Thyroid gland (tissue), 4 donors: ENCODE results near the gene DGCR8.

ENCODE experiments used
- POLR2A ChIP-seq, 2 donors: fragments of 450-650 bp; IDR thresholded peaks; one replicate each; pipeline ENCODE4 v1.6.1; 2017; ENCODE audit warnings: antibody characterized with exemption in 2 of 2, mild to moderate bottlenecking in 2 of 2, moderate library complexity in 1 of 2
- TF ChIP-seq, protein P1 (sequence below), 6 experiments: fragments of 200-600 bp in 3 of 6; fragments of 450-650 bp in 3 of 6; sonication (generic) in 3 of 6; IDR thresholded peaks; one replicate each; pipeline ENCODE4 v1.5.1; 2016 to 2019; ENCODE audit warnings: antibody characterized with exemption in 6 of 6, mild to moderate bottlenecking in 2 of 6, inconsistent platforms in 1 of 6, moderate library complexity in 1 of 6

DNA sequence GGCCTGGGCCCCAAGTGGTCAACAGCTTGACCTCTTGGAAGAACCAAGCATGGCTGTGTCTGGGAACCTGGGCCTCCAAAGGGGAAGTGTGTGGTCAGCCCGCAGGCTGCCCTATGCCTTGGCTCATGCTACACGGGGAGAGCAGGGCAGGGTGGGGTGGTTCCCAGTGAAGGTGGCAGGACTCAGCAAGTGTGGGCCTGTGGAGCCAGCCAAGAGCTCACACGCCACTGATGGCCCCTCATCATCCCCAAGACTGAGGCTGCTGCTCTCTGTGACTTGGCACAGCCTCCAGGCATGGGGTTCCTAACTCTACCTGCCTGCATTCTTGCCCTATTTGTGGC is 15.9 kb upstream of the DGCR8 start:
- TF ChIP-seq, protein P1, sequence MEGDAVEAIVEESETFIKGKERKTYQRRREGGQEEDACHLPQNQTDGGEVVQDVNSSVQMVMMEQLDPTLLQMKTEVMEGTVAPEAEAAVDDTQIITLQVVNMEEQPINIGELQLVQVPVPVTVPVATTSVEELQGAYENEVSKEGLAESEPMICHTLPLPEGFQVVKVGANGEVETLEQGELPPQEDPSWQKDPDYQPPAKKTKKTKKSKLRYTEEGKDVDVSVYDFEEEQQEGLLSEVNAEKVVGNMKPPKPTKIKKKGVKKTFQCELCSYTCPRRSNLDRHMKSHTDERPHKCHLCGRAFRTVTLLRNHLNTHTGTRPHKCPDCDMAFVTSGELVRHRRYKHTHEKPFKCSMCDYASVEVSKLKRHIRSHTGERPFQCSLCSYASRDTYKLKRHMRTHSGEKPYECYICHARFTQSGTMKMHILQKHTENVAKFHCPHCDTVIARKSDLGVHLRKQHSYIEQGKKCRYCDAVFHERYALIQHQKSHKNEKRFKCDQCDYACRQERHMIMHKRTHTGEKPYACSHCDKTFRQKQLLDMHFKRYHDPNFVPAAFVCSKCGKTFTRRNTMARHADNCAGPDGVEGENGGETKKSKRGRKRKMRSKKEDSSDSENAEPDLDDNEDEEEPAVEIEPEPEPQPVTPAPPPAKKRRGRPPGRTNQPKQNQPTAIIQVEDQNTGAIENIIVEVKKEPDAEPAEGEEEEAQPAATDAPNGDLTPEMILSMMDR (IDR thresholded peaks at IDR 0.05) = no peak
- no peak for TF ChIP-seq POLR2A (IDR thresholded peaks at IDR 0.05)
